SK-N-SH (cell line): Measurements from ENCODE around the gene CFAP58. TPM values are rescaled to one million over a fixed set of nuclear protein-coding genes. Genes with fewer than 3 reads are reported as not detected.

Experiments
- CTCF ChIA-PET: fragments of 300-600, 350-600 bp; formaldehyde crosslinking; extraction: SDS; loops from one replicate; lab custom pipeline; 2021; lab: Yijun Ruan, JAX
- POLR2A ChIA-PET: fragments of 350-600 bp; sonication (Branson Sonifier 250); formaldehyde crosslinking; extraction: SDS; loops from one replicate; lab custom pipeline; 2020; ENCODE audit warnings: antibody characterized with exemption, inconsistent platforms; lab: Yijun Ruan, JAX
- DNase-seq: peaks from one replicate; pipeline ENCODE4 v3.0.0; 2012
- H2AFZ ChIP-seq: fragments of 200-600 bp; sonication (generic); 2 replicates; pipeline ENCODE4 v1.8.1; 2016; ENCODE audit warnings: antibody characterized with exemption, mild to moderate bottlenecking, low read depth
- H3F3A ChIP-seq: fragments of 200-600 bp; sonication (generic); replicated peaks from 2 replicates; pipeline ENCODE3; 2016; ENCODE audit warnings: antibody characterized with exemption, mild to moderate bottlenecking; ENCODE audit not compliant: insufficient read depth
- H3K27ac ChIP-seq, 2 experiments: fragments of 200-500 bp in 1 of 2; fragments of 200-600 bp in 1 of 2; sonication (Bioruptor generic) in 1 of 2; sonication (generic), shearing (Covaris generic) in 1 of 2; 2 replicates each; pipeline versions ENCODE4 v1.5.1 to v1.6.1; 2014 to 2016; ENCODE audit warnings: low read depth in 2 of 2, inconsistent platforms in 1 of 2, low read length in 1 of 2, mild to moderate bottlenecking in 1 of 2, mixed read lengths in 1 of 2
- H3K27me3 ChIP-seq: fragments of 200-600 bp; sonication (generic), shearing (Covaris generic); 2 replicates; pipeline ENCODE4 v1.6.1; 2016; ENCODE audit warnings: mixed run types; ENCODE audit not compliant: insufficient read depth
- H3K36me3 ChIP-seq, 2 experiments: fragments of 200-500 bp in 1 of 2; fragments of 200-600 bp in 1 of 2; sonication (Bioruptor generic) in 1 of 2; sonication (generic) in 1 of 2; replicated peaks in 1 of 2; 2 replicates each; pipeline versions ENCODE3 to v1.5.1; 2014 to 2016; ENCODE audit warnings: low read length in 1 of 2, mild to moderate bottlenecking in 1 of 2; ENCODE audit not compliant: insufficient read depth in 2 of 2, control insufficient read depth in 1 of 2
- H3K4me1 ChIP-seq, 2 experiments: fragments of 200-500 bp in 1 of 2; fragments of 200-600 bp in 1 of 2; sonication (Bioruptor generic) in 1 of 2; sonication (generic), shearing (Covaris generic) in 1 of 2; 2 replicates each; pipeline versions ENCODE4 v1.5.1 to v1.6.1; 2014 to 2016; ENCODE audit warnings: low read depth in 1 of 2, low read length in 1 of 2, mixed run types in 1 of 2; ENCODE audit not compliant: insufficient read depth in 2 of 2, control insufficient read depth in 1 of 2
- H3K4me2 ChIP-seq: fragments of 200-600 bp; sonication (generic), shearing (Covaris generic); 2 replicates; pipeline ENCODE4 v1.6.1; 2017; ENCODE audit warnings: mixed run types
- H3K4me3 ChIP-seq, 2 experiments: fragments of 200-500 bp in 1 of 2; fragments of 200-600 bp in 1 of 2; sonication (Bioruptor generic) in 1 of 2; sonication (generic), shearing (Covaris generic) in 1 of 2; 2 replicates each; pipeline versions ENCODE4 v1.5.1 to v1.8.1; 2014 to 2016; ENCODE audit warnings: low read depth in 2 of 2, inconsistent platforms in 1 of 2, low read length in 1 of 2, mild to moderate bottlenecking in 1 of 2, mixed read lengths in 1 of 2, moderate library complexity in 1 of 2
- H3K79me2 ChIP-seq: fragments of 200-600 bp; sonication (generic); 2 replicates; pipeline ENCODE4 v1.8.1; 2017; ENCODE audit warnings: mild to moderate bottlenecking; ENCODE audit not compliant: insufficient read depth
- H3K9ac ChIP-seq: fragments of 200-600 bp; sonication (generic); 2 replicates; pipeline ENCODE4 v1.6.1; 2017; ENCODE audit warnings: mixed run types
- H3K9me2 ChIP-seq: fragments of 200-600 bp; sonication (generic); 2 replicates; pipeline ENCODE4 v1.6.1; 2017; ENCODE audit warnings: mixed run types
- H3K9me3 ChIP-seq: fragments of 200-600 bp; sonication (generic); 2 replicates; pipeline ENCODE4 v1.6.1; 2017; ENCODE audit warnings: mixed run types, mild to moderate bottlenecking, moderate library complexity
- H4K20me1 ChIP-seq: fragments of 200-600 bp; sonication (generic); 2 replicates; pipeline ENCODE4 v1.6.1; 2017; ENCODE audit warnings: mild to moderate bottlenecking, mixed run types; ENCODE audit not compliant: insufficient read depth
- CHD2 ChIP-seq: fragments of 150-350 bp; IDR thresholded peaks from 2 replicates; pipeline ENCODE4 v1.6.1; 2018; ENCODE audit warnings: low read length; ENCODE audit not compliant: partially characterized antibody
- CTCF ChIP-seq: fragments of 200-600 bp; sonication (generic); IDR thresholded peaks from 2 replicates; pipeline ENCODE4 v1.6.1; 2017; ENCODE audit warnings: antibody characterized with exemption, mild to moderate bottlenecking, moderate library complexity
- FOSL2 ChIP-seq: IDR thresholded peaks from 2 replicates; pipeline ENCODE4 v1.4.0; 2012; ENCODE audit warnings: low read depth, mild to moderate bottlenecking, moderate library complexity, borderline replicate concordance
- FOXJ3 ChIP-seq: sonication (generic); formaldehyde crosslinking; IDR thresholded peaks from 2 replicates; pipeline ENCODE4 v1.5.1; 2020; ENCODE audit warnings: mild to moderate bottlenecking, missing genetic modification reagents
- GABPA ChIP-seq: IDR thresholded peaks from 2 replicates; pipeline ENCODE4 v1.4.0; 2012; ENCODE audit warnings: low read depth, mild to moderate bottlenecking
- JUND ChIP-seq: IDR thresholded peaks from 2 replicates; pipeline ENCODE4 v1.4.0; 2012
- MAX ChIP-seq: IDR thresholded peaks from 2 replicates; pipeline ENCODE4 v1.4.0; 2012; ENCODE audit warnings: low read depth
- NRF1 ChIP-seq: IDR thresholded peaks from 2 replicates; pipeline ENCODE4 v1.6.1; 2012; ENCODE audit warnings: low read depth, mild to moderate bottlenecking, low read length
- RAD21 ChIP-seq: IDR thresholded peaks from 2 replicates; pipeline ENCODE4 v1.6.1; 2012; ENCODE audit warnings: mild to moderate bottlenecking, low read length
- SMC3 ChIP-seq: IDR thresholded peaks from 2 replicates; pipeline ENCODE4 v1.6.1; 2012; ENCODE audit warnings: low read depth, low read length, improper control_type of control experiment
- TEAD4 ChIP-seq: IDR thresholded peaks from 2 replicates; pipeline ENCODE4 v1.4.0; 2012; ENCODE audit warnings: mild to moderate bottlenecking, borderline replicate concordance; ENCODE audit not compliant: insufficient read depth
- WGBS: methylation state at CpG from one replicate; pipeline ENCODE4 v1.1.6; 2017; ENCODE audit warnings: low lambda C conversion rate; 5-methylcytosine and 5-hydroxymethylcytosine counted together
- polyA plus RNA-seq, 3 experiments: library from polyadenylated mRNA; depleted of rRNA; stranded (reverse); fragments of >200 nt; gene quantifications; 2 replicates each; pipeline ENCODE4 v1.2.3, GENCODE V29; 2012
- TF ChIP-seq, protein P1 (sequence below): IDR thresholded peaks from 2 replicates; pipeline ENCODE4; 2012

The CFAP58 gene
- polyA plus RNA-seq, 1 of the 3 experiments (the other 2 are of a cell fraction) = 0.38 TPM

DNA sequence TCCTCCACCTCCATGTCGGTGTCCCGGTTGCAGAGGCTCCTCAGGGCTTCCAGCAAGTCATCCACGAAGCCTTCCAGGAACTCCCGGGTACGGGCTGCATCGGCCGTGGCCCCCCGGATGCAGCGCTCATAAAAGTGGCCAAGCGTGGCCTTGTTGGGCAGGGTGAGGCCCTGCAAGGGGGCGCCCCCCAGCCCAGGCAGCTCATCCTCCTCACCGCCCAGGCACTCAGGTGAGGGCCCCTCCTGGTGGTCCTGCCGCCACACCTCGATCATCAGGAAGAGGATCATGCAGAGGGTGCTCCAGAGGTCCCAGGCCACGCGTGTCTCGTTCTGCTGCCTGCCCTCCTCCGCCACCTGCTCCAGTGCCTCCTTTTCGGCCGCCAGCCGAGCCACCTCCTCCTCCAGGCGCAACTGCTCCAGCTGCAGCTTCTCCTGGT lies 38.1 kb upstream of the CFAP58 start:
- H3K36me3 ChIP-seq = peaks cover 32 to 37% of the 10 kb centered on the region in 2 experiments

More for the DNA sequence above, 38.1 kb upstream of the CFAP58 start:
- TF ChIP-seq, protein P1, sequence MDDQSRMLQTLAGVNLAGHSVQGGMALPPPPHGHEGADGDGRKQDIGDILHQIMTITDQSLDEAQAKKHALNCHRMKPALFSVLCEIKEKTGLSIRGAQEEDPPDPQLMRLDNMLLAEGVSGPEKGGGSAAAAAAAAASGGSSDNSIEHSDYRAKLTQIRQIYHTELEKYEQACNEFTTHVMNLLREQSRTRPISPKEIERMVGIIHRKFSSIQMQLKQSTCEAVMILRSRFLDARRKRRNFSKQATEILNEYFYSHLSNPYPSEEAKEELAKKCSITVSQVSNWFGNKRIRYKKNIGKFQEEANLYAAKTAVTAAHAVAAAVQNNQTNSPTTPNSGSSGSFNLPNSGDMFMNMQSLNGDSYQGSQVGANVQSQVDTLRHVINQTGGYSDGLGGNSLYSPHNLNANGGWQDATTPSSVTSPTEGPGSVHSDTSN = no peak
- TF ChIP-seq RAD21 = no peak
- no peak for TF ChIP-seq CTCF
- no peak for TF ChIP-seq JUND
- no peak for TF ChIP-seq FOXJ3 (CRISPR knock-in tag)
- no peak for TF ChIP-seq MAX
- TF ChIP-seq SMC3 = no peak
- no peak for TF ChIP-seq TEAD4
- TF ChIP-seq CHD2 = no peak
- no peak for TF ChIP-seq NRF1
- TF ChIP-seq FOSL2 = no peak
- TF ChIP-seq GABPA = no peak
- TF ChIP-seq, all 33 proteins: peak for 0
- Histone ChIP-seq H3K27me3 (no peaks in the 10 kb centered on the region), H3K79me2 (peaks cover 96% of the 10 kb centered on the region), H3F3A (peaks cover 12% of the 10 kb centered on the region), H3K4me1 (peaks cover 0 to 26% of the 10 kb centered on the region in 2 experiments; a peak in 3 of 4 replicates), H3K4me2 (no peak overlapping the region), H3K9me3 (no peaks in the 10 kb centered on the region), H2AFZ (no peak overlapping the region), H3K9ac (no peak overlapping the region), H3K4me3 (no peak overlapping the region), H3K9me2 (no peaks in the 10 kb centered on the region), H4K20me1 (peaks cover 49% of the 10 kb centered on the region), H3K27ac (no peak overlapping the region)
- ChIA-PET POLR2A (no interaction called here), CTCF (interaction anchor here (1.2 to 3.5 kb wide), 4 partner anchors 8 to 24 kb away, joined by 3 to 16 read pairs (median 9); no protein-coding TSS in a partner anchor)
- WGBS = 98% methylated on average over 8 of the region's 22 CpGs
- DNase-seq = no peak
